ENCODE data around the gene RNF213.
"Not testable (repeated sequence)": the region's sequence is repeated elsewhere in the genome, so short reads cannot be mapped to it uniquely, and the experiment has no call there.

RNF213 gene

DNA sequence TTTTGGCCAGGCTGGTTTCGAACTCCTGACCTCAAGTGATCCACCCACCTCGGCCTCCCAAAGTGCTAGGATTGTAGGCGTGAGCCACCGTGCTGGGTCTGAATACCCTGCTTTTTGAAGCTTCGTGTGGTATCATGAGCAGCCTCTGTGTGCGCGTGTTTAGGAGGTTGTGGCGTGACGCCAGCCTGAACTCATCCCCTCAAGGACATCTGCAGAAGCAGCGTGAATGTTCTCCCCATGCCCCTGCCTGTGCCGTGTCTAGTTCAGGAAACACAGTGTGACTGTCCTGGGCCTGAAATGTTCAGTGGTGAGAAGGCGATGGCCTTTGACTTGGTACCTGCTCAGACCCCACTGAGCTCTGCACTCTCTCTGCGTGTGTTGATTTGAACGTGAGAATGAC is 35.6 kb downstream of the RNF213 start:
- Histone ChIP-seq H4K20me1 (ENCODE audit: insufficient read depth, low read length) (no peaks in the 10 kb centered on the region), H3K27me3 (ENCODE audit: insufficient read depth, low read length) (no peaks in the 10 kb centered on the region), H3K4me1 (ENCODE audit: insufficient read depth, low read length, severe bottlenecking) (no peaks in the 10 kb centered on the region), H2AFZ (ENCODE audit: low read length) (no peak overlapping the region), H3K9me3 (ENCODE audit: low read length) (no peaks in the 10 kb centered on the region), H3K9ac (ENCODE audit: low read length) (no peak overlapping the region), H3K36me3 (ENCODE audit: insufficient read depth, low read length) (peaks cover 34% of the 10 kb centered on the region), H3K4me2 (ENCODE audit: low read length) (no peak overlapping the region), H3K79me2 (ENCODE audit: insufficient read depth, low read length) (no peaks in the 10 kb centered on the region), H3K4me3 (ENCODE audit: low read depth, low read length, poor library complexity, severe bottlenecking) (no peak overlapping the region), H3K9me2 (ENCODE audit: low read depth, low read length) (no peaks in the 10 kb centered on the region), H3F3A (ENCODE audit: insufficient read depth, low read length) (no peaks in the 10 kb centered on the region), H3K27ac (ENCODE audit: low read depth, low read length, poor library complexity, severe bottlenecking) (no peak overlapping the region)
- TF ChIP-seq CTCF (IDR thresholded peaks at IDR 0.05; ENCODE audit: low read length) (no peak), EZH2 (IDR thresholded peaks at IDR 0.05; ENCODE audit: borderline replicate concordance, low read length) (no peak)

- H3K4me3 ChIP-seq (ENCODE audit: low read depth, low read length, poor library complexity, severe bottlenecking): no peak overlapping the region
- peaks cover 6% of the 10 kb centered on the region; the same call in 1 of the 2 replicates for H3K9me3 ChIP-seq (ENCODE audit: low read length)
- TF ChIP-seq EZH2 (IDR thresholded peaks at IDR 0.05; ENCODE audit: borderline replicate concordance, low read length) (no peak), CTCF (IDR thresholded peaks at IDR 0.05; ENCODE audit: low read length) (no peak)
- no peaks in the 10 kb centered on the region for H3K9me2 ChIP-seq (ENCODE audit: low read depth, low read length)
- no peaks in the 10 kb centered on the region for H3K4me1 ChIP-seq (ENCODE audit: insufficient read depth, low read length, severe bottlenecking)
- H3K4me2 ChIP-seq (ENCODE audit: low read length): no peak overlapping the region
- no peaks in the 10 kb centered on the region for H3K79me2 ChIP-seq (ENCODE audit: insufficient read depth, low read length)
- no peak overlapping the region for H3K27ac ChIP-seq (ENCODE audit: low read depth, low read length, poor library complexity, severe bottlenecking)
- H3K36me3 ChIP-seq (ENCODE audit: insufficient read depth, low read length): peaks cover 45% of the 10 kb centered on the region
- H3F3A ChIP-seq (ENCODE audit: insufficient read depth, low read length): no peaks in the 10 kb centered on the region
- no peak overlapping the region for H2AFZ ChIP-seq (ENCODE audit: low read length)
- no peak overlapping the region for H3K9ac ChIP-seq (ENCODE audit: low read length)
- no peaks in the 10 kb centered on the region for H3K27me3 ChIP-seq (ENCODE audit: insufficient read depth, low read length)
- H4K20me1 ChIP-seq (ENCODE audit: insufficient read depth, low read length): no peaks in the 10 kb centered on the region
Measured at GRCh38 chr17:80297996-80298560, 37.4 kb downstream of the RNF213 start.

GRCh38 chr17:80299350-80300100 is 38.9 kb downstream of the RNF213 start:
- H3K36me3 ChIP-seq (ENCODE audit: insufficient read depth, low read length): peaks cover 55% of the 10 kb centered on the region
- not testable (repeated sequence) for H3K4me1 ChIP-seq (ENCODE audit: insufficient read depth, low read length, severe bottlenecking); H3K27ac ChIP-seq (ENCODE audit: low read depth, low read length, poor library complexity, severe bottlenecking); H3K9me3 ChIP-seq (ENCODE audit: low read length); H3K9me2 ChIP-seq (ENCODE audit: low read depth, low read length); H2AFZ ChIP-seq (ENCODE audit: low read length); H3K79me2 ChIP-seq (ENCODE audit: insufficient read depth, low read length); H3F3A ChIP-seq (ENCODE audit: insufficient read depth, low read length); H3K27me3 ChIP-seq (ENCODE audit: insufficient read depth, low read length); H3K9ac ChIP-seq (ENCODE audit: low read length); H3K4me3 ChIP-seq (ENCODE audit: low read depth, low read length, poor library complexity, severe bottlenecking); H4K20me1 ChIP-seq (ENCODE audit: insufficient read depth, low read length); H3K4me2 ChIP-seq (ENCODE audit: low read length)

DNA sequence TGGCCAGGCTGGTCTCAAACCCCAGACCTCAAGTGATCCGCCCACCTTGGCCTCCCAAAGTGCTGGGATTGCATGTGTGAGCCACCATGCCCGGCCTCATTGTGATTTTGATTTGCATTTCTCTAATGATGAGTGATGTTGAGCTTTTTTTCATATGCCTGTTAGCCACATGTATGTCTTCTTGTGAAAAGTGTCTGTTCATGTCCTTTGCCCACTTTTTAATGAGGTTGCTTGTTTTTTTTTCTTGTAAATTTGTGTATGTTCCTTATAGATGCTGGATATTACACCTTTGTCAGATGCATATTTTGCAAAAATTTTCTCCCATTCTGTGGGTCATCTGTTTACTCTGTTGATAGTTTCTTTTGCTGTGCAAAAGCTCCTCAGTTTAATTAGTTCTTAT is 40.1 kb downstream of the RNF213 start:
- not testable (repeated sequence) for H3K9me3 ChIP-seq (ENCODE audit: low read length); H2AFZ ChIP-seq (ENCODE audit: low read length); H4K20me1 ChIP-seq (ENCODE audit: insufficient read depth, low read length); H3K4me2 ChIP-seq (ENCODE audit: low read length); H3K4me3 ChIP-seq (ENCODE audit: low read depth, low read length, poor library complexity, severe bottlenecking); H3K9me2 ChIP-seq (ENCODE audit: low read depth, low read length); H3K79me2 ChIP-seq (ENCODE audit: insufficient read depth, low read length); H3K27ac ChIP-seq (ENCODE audit: low read depth, low read length, poor library complexity, severe bottlenecking); H3F3A ChIP-seq (ENCODE audit: insufficient read depth, low read length); H3K9ac ChIP-seq (ENCODE audit: low read length); H3K4me1 ChIP-seq (ENCODE audit: insufficient read depth, low read length, severe bottlenecking); H3K27me3 ChIP-seq (ENCODE audit: insufficient read depth, low read length)
- H3K36me3 ChIP-seq (ENCODE audit: insufficient read depth, low read length): peaks cover 51% of the 10 kb centered on the region
